HG03045 (cell line): ENCODE measurements around the gene ITPKB.

Experiments
- ATAC-seq: cut with Tn5 transposase; IDR thresholded peaks from one replicate; pipeline ENCODE4 v1.9.1; 2021; ENCODE audit warnings: mild to moderate bottlenecking, moderate library complexity; ENCODE audit not compliant: unreplicated experiment

ITPKB gene

GRCh38 chr1:226671277-226671676 lies 67.8 kb downstream of the ITPKB start:
- no peak for ATAC-seq

DNA sequence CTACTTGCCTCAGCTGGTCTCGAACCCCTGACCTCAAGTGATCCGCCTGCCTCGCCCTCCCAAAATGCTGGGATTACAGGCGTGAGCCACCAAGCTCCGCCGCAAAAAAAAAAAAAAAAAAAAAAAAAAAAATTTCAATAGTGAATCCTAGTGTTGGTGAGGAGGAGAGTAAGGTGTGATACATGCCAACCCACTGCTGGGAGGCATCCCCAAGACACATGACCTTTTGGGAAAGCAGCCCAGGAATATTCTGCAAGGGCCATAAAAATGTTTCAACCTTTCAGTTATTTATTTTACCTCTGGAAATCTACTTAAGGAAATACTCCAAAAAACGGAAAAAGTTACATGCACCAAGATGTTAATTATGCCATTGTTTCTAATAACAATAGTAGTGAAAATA lies 69.0 kb downstream of the ITPKB start:
- no peak for ATAC-seq

- no peak for ATAC-seq
Observed at GRCh38 chr1:226668173-226668560, 70.9 kb downstream of the ITPKB start.

DNA sequence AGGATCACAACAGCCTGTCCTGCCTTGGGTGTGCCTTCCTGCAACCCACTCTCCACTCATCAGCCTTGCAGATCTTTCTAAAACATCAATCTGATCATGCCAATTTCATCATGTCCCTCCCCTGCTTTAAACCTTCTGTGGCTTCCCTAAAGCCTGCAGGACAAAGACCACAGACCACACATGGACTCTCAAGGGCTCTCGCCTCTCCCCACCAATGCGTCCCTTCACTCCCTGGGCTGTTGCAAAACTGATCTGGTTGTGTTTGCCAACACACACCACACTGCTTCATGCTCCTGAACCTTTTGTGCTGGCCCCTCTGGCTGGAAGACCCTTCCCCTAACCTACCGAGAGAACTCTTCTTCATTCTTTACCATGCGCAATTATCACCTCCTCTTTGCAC lies 72.4 kb downstream of the ITPKB start:
- no peak for ATAC-seq

GRCh38 chr1:226666164-226666506 lies 72.9 kb downstream of the ITPKB start:
- ATAC-seq: no peak

- no peak for ATAC-seq
Observed at GRCh38 chr1:226665505-226666163, 73.4 kb downstream of the ITPKB start.

GRCh38 chr1:226664413-226665101 lies 74.5 kb downstream of the ITPKB start:
- no peak for ATAC-seq

DNA sequence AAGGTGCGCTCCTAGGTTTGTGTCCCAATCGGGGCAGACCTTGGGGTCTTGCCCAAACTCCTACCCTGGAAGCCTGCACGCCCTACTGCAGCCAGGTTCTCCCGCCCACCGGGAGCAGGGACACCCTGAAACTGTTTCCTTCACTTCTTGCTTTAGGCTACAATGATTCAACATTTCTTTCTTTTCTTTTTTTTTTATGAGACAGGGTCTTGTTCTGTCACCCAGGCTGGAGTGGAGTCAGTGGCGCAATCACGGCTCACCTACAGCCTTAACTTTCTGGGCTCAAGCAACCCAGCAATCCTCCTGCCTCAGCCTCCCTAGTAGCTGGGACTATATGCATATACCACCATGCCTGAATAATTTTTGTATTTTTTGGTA lies 75.8 kb downstream of the ITPKB start:
- no peak for ATAC-seq

DNA sequence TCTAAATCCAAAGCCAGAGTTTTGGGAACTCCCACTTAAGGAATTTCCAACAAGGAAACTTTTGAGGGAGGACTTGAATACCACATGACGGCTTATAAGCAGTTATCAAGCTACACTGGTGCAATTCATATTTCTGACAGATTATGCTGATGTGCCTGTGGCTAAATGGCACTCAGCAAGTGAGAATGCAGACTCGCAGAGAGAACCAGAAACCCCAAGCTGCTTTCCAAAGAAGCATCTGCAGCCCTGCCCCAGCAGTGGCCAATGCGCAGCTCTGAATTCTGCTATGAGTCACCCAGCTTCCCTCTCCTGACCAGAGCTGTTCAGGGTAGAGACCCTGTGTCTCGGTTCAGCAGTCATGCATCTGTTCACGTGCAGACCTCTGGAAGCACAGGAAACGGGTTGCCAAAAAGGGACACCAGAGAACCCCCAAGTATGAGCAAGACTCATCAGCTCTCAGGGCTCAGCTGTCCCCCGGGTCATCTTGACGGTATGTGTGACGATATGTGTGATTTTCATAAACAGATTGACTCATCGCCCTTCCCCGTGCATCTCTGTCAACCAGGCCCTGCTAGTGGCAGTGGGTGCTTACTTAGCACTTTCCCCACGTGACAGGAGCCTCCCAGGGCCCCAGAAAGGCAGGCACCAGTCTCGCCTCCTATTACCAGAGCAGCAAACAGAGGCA lies 76.3 kb downstream of the ITPKB start:
- peak; percentile 96 for ATAC-seq

- no peak for ATAC-seq
Observed at GRCh38 chr1:226661965-226662364, 77.1 kb downstream of the ITPKB start.

- ATAC-seq: no peak
Observed at GRCh38 chr1:226661271-226661670, 77.8 kb downstream of the ITPKB start.

GRCh38 chr1:226660410-226661182 lies 78.5 kb downstream of the ITPKB start:
- no peak for ATAC-seq

- no peak for ATAC-seq
Observed at GRCh38 chr1:226659641-226660040, 79.4 kb downstream of the ITPKB start.

DNA sequence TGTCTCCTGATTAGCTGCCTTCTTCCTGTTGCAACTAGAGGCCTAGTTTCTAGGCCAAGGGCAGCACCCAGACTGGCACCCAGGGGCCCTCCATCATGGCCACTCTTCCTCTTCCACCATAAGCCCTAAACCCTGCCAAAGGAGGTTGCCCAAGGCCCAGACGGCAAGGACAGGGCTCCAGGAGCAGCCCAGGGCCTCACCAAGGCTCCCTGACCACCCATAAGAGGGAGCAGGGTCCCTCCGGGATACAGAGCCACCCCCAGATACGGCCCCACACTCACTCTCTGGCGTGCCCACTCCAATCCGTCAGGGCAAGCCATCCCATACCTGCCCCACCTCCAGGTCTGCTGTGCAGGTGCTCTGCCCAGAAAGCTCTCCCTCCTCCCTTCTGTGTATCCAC lies 79.9 kb downstream of the ITPKB start:
- ATAC-seq: no peak

GRCh38 chr1:226658546-226659125 lies 80.4 kb downstream of the ITPKB start:
- ATAC-seq: no peak

DNA sequence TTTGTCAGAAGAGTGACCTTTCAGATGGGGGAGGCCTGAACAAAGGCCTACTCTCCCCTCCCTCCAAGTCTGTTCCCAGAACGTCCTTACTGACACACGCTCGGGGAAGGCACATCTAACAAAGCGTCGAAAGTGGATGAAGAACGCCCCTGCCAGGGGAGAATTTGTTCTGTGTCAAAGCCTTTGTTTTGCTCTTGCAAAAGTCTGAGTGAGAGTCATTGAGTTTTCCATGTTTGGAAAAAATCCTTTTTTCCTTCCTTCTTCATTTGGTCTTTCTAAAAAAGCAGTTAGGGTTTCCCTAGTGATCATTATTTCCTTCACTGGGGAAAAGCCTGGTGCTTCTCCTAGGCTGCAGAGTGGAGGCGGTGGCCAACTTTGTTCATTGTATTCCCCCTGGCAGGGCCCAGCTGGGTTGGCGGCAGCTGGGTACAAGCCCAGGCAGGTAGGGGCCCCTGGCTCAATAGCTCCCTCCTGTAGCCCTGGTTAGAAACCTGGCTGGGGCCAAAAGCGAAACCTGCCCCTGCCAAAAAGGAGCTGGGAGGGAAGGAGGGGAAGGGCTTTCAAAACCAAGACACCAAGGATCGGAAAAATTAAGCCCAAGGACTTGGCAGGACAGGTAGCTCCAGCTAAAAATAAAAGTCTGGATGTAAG lies 81.1 kb downstream of the ITPKB start:
- no peak for ATAC-seq

DNA sequence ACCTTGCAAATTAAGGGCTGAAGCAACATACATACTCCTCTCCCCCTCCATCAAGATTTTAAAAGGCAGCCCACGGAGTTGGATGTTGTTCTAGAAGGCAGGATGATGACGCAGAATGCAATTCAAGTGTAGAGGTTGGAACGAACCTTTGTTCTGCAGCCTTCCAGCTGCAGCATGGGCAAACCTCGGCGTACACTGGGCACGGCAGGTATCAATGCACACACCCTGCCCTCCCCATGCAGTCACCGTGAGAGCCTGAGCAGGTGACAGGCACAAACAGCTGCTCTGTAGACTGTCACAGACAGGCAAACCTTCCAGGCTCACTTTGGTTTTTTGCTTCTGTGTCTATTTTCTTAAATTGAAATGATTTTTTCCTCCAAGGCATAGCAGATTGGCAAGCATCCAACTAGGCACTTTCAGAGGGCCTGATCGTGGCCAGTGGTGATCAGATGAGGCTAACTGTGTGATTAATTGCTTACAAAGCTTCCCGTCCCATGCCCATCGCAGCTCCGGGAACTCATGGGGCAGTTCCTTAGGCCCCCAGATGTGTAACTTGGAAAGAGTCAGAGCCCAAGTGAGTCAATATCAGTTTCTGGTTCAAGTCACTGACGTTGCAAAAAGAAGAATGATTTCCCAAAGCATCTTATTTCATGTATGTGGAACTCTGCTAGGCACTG lies 82.3 kb downstream of the ITPKB start:
- no peak for ATAC-seq

DNA sequence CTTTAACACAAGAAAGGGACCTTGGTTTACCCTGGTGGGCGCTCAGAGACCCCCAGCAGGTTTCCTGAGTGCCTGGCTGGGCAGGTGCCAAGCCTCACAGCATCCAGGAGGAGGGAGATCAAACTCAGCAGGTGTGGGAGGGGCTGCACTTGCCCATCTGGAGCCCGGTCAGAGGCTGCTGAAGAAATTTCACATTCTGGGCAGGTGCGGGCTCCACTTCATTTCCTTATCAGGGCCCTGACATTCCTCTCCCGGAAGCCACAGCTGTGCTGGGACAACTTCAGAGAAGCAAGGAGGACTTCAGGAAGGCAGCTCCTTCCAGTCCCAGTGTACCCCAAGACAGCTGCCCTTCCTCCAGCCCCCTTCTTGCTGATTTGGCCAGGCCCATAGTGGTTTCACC lies 82.9 kb downstream of the ITPKB start:
- ATAC-seq: no peak

DNA sequence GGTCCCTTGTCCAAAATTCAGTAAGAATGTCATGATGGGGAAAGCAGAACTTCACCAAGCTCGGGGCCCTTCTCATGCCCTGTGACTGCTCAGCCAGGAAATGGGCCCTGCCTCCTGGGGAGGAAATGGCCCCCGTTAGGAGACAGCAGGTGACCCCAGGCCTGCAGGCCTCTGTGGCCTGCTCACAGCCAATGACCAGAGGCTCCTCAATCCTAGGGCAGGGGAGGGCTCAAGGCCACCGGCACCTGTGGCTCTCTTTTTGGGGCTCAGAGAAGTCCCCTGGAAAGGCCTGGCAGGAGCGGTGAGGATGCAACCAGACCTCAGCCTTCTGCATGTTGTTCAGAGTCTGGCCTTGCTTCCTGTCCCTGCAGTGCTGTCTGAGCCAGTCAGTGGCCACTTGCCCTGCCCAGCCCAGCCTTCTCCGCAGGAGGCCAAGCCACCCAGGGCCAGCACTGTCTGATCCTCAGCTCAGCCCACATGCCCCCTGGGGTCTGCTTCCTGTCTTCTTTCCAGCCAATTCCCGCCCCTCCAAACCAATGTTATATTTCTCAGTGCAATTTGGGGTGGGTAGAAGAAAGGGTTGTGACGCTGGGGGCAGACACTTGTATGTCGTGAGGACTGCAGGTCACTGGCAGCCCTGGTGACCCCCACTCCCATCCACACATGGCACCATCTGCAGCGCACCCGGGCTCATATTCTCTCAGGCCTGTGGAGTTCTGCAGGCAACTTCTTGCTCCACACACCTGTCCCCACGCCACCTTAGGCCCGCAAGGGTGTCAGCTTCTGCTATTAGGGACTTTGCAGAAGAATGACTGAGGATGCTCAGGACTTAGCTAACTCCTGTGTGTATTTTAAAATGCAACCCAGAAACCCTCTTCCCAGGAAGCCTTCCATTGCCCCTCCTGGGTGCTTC lies 83.6 kb downstream of the ITPKB start:
- ATAC-seq: no peak
